AG04449 (cell line): ENCODE results near the gene SELENOV.

Experiments
- CTCF ChIA-PET: fragments of 350-600 bp; formaldehyde crosslinking; extraction: SDS; loops from one replicate; lab custom pipeline; 2021; ENCODE audit warnings: antibody characterized with exemption; lab: Yijun Ruan, JAX
- POLR2A ChIA-PET: fragments of 400-600, 350-600 bp; formaldehyde crosslinking; extraction: SDS; loops from one replicate; lab custom pipeline; 2020; ENCODE audit warnings: antibody characterized with exemption, inconsistent platforms; lab: Yijun Ruan, JAX
- DNase-seq: peaks from one replicate; pipeline ENCODE4 v3.0.0-alpha.2; 2010; ENCODE audit warnings: low read depth, low spot score
- H3K4me3 ChIP-seq: 2 replicates; pipeline ENCODE4 v1.5.1; 2011; ENCODE audit warnings: low read depth, mild to moderate bottlenecking, control low read depth, low read length
- CTCF ChIP-seq: IDR thresholded peaks from one replicate; pipeline ENCODE4 v1.5.1; 2011; ENCODE audit warnings: mild to moderate bottlenecking, moderate library complexity, low read length, control low read depth, inconsistent platforms; ENCODE audit not compliant: insufficient read depth; ENCODE audit errors: missing control alignments

The SELENOV gene, protein sequence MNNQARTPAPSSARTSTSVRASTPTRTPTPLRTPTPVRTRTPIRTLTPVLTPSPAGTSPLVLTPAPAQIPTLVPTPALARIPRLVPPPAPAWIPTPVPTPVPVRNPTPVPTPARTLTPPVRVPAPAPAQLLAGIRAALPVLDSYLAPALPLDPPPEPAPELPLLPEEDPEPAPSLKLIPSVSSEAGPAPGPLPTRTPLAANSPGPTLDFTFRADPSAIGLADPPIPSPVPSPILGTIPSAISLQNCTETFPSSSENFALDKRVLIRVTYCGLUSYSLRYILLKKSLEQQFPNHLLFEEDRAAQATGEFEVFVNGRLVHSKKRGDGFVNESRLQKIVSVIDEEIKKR

DNA sequence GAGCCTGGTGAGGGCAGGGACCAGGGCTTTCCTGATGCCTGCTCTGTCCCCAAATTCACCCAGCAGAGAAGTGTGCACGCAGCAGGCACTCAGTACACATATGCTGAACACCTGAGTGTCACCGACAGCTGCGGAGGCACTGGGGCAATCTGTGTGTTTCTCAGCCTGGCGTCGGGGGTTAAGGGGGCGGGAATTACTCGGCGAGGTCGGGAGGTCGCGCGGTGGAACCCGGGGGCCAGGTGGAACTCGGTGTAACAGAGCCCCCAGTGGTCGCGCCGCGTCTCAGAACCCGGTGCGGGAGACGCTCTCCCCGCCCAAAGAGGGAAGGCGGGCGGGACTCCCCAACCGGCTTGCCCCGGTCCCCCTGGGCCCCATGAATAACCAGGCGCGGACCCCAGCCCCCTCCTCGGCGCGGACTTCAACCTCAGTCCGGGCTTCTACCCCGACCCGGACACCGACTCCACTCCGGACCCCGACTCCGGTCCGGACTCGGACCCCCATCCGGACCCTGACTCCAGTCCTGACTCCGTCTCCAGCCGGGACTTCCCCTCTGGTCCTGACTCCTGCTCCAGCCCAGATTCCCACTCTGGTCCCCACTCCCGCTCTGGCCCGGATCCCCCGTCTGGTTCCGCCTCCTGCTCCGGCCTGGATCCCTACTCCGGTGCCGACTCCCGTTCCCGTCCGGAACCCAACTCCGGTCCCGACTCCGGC lies at the start of gene SELENOV:
TSS of gene SELENOV (plus strand) at position 300 of the 711 bp plus-strand sequence. CDS start at position 374, 74 bp downstream.
- no peak for TF ChIP-seq CTCF
- CTCF ChIA-PET = interaction anchor here (1.1 to 7.0 kb wide), 3 partner anchors 12 to 117 kb away, joined by 3 to 28 read pairs (median 15); partner anchors contain the start of gene EID2B
- POLR2A ChIA-PET = no interaction called here
- no peak within 1 kb of the TSS; the same call in none of the 2 replicates for H3K4me3 ChIP-seq
- no peak for DNase-seq

- CTCF ChIA-PET = interaction anchor here (2.9 to 5.8 kb wide), 2 partner anchors 9 to 67 kb away, joined by 9 to 57 read pairs; partner anchors contain the start of gene EID2B
- no peak for TF ChIP-seq CTCF
- no peak overlapping the region for H3K4me3 ChIP-seq
- DNase-seq = no peak
- POLR2A ChIA-PET = no interaction called here
Observed at GRCh38 chr19:39465956-39466747, 48.8 kb upstream of the SELENOV start.

DNA sequence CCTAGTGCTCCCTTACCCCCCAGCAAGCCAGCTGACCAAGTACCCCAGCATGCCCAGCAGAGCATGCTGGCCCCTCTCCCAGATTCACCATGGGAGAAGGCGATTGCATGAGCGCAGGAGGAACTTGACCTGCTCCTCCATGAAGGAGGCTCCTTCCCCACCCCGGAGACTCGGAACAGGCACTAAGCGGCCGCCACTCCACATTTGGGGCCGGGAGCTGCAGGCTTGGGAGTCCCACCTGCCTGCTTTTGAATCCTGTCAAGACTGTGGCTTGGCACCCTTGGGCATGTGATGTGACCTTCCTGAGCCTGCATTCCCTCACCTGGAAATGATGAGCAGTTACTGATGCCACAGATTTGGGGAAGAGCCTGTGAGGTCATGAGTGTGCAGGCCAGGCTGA lies 47.0 kb upstream of the SELENOV start:
- H3K4me3 ChIP-seq = no peak overlapping the region
- no peak for DNase-seq
- TF ChIP-seq CTCF = no peak
- CTCF ChIA-PET = interaction anchor here (0.8 to 2.8 kb wide), 2 partner anchors 11 to 66 kb away, joined by 3 to 11 read pairs; partner anchors contain the start of gene EID2B
- POLR2A ChIA-PET = no interaction called here

DNA sequence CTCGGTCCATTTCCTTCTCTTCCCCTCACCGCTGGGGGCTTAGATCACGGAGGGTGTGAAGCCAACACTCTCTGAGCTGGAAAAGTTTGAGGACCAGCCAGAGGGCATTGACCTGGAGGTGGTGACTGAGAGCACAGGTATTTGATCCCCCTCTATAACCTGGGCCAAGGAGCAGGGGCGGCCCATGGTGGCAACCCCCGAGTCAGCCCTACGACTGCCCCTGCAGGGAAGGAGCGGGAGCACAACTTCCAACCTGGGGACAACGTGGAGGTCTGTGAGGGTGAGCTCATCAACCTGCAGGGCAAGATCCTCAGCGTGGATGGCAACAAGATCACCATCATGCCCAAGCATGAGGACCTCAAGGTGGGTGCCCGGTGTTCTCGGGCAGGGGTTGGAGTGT lies 45.9 kb upstream of the SELENOV start:
- no peak for DNase-seq
- TF ChIP-seq CTCF = no peak
- H3K4me3 ChIP-seq = no peak overlapping the region
- POLR2A ChIA-PET = interaction anchor here (0.9 kb wide), 1 partner anchor 33 kb away, joined by 3 read pairs; the partner anchor contains the start of gene RPS16
- CTCF ChIA-PET = interaction anchor here (1.2 to 2.8 kb wide), 3 partner anchors 9 to 71 kb away, joined by 3 to 11 read pairs (median 6); partner anchors contain the start of gene EID2B

GRCh38 chr19:39469567-39469966 lies 45.4 kb upstream of the SELENOV start:
- no peak overlapping the region for H3K4me3 ChIP-seq
- DNase-seq = no peak
- TF ChIP-seq CTCF = no peak
- POLR2A ChIA-PET = interaction anchor here (0.9 kb wide), 1 partner anchor 34 kb away, joined by 3 read pairs; the partner anchor contains the start of gene RPS16
- CTCF ChIA-PET = interaction anchor here (1.2 to 2.8 kb wide), 3 partner anchors 8 to 72 kb away, joined by 3 to 11 read pairs (median 6); partner anchors contain the start of gene EID2B
